ENCODE measurements around the gene ATP10B.

ATP10B gene

GRCh38 chr5:160726721-160727120 is 125.3 kb downstream of the ATP10B start:
- TF ChIP-seq TAF1 (IDR thresholded peaks at IDR 0.05; ENCODE audit: borderline replicate concordance, insufficient read depth, low read length), result no peak
- no peak for TF ChIP-seq REST (IDR thresholded peaks at IDR 0.05; ENCODE audit: insufficient read depth in 1 of 2, low read depth in 2 of 2, low read length in 2 of 2)
- no peak for TF ChIP-seq SIN3A (IDR thresholded peaks at IDR 0.05; ENCODE audit: borderline replicate concordance, insufficient read depth, low read length)
- TF ChIP-seq FOXP2 (optimal IDR thresholded peaks at IDR 0.05; ENCODE audit: borderline replicate concordance, extremely low read depth, extremely low read length, insufficient read depth), result no peak
- TF ChIP-seq POLR2AphosphoS5 (IDR thresholded peaks at IDR 0.05; ENCODE audit: low read depth, low read length), result no peak

GRCh38 chr5:160720822-160721221 is 131.2 kb downstream of the ATP10B start:
- TF ChIP-seq SIN3A (IDR thresholded peaks at IDR 0.05; ENCODE audit: borderline replicate concordance, insufficient read depth, low read length) (no peak), TAF1 (IDR thresholded peaks at IDR 0.05; ENCODE audit: borderline replicate concordance, insufficient read depth, low read length) (no peak), REST (IDR thresholded peaks at IDR 0.05; ENCODE audit: insufficient read depth in 1 of 2, low read depth in 2 of 2, low read length in 2 of 2) (no peak), FOXP2 (optimal IDR thresholded peaks at IDR 0.05; ENCODE audit: borderline replicate concordance, extremely low read depth, extremely low read length, insufficient read depth) (no peak), POLR2AphosphoS5 (IDR thresholded peaks at IDR 0.05; ENCODE audit: low read depth, low read length) (no peak)

DNA sequence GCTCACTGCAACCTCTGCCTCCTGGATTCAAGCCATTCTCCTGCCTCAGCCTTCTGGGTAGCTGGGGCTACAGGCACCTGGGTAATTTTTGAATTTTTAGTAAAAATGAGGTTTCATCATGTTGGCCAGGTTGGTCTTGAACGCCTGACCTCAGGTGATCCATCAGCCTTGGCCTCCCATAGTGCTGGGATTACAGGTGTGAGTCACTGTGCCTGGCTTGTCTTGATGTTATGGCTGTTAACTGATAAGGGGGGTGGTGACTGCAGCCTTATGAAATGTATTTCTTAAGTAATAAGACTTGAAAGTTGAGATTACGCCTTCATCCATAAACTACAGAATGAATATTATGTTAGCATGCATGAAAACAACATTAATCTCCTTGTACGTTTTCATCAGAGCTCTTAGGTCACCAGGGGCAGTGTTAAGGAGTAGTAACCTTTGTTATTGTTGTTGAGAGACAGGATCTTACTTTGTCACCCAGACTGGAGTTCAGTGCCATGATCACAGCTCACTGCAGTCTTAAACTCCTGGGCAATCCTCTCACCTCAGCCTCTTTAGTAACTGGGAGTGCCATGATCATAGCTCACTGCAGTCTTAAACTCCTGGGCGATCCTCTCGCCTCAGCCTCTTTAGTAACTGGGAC is 148.3 kb downstream of the ATP10B start:
- TF ChIP-seq POLR2AphosphoS5 (IDR thresholded peaks at IDR 0.05; ENCODE audit: low read depth, low read length) (no peak), TAF1 (IDR thresholded peaks at IDR 0.05; ENCODE audit: borderline replicate concordance, insufficient read depth, low read length) (no peak), FOXP2 (optimal IDR thresholded peaks at IDR 0.05; ENCODE audit: borderline replicate concordance, extremely low read depth, extremely low read length, insufficient read depth) (no peak)

- no peak for TF ChIP-seq POLR2AphosphoS5 (IDR thresholded peaks at IDR 0.05; ENCODE audit: low read depth, low read length)
Measured at GRCh38 chr5:160702934-160703333, 149.1 kb downstream of the ATP10B start.

DNA sequence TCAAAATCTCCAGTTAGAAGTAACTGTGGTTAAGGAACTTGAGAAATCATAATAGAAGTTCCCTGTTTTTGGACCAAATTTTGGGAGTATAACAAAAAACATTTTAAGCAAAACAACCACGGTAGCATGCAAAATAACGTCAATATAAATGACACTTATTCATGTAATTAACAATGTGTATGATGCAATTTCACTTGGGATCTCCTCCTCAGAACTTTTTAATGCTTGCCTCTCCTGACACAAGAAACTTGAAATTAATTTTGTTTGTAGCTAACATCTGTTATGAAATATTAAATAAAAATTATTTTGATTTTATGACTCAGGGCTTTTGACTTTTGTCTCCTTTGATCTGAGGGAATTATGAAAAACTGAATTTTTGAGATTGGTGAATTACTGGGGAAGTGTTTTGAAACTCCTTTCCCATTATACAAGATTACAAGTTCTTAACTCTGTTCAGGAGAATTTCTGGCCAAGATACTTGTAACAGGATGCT is 149.7 kb downstream of the ATP10B start:
- no peak for TF ChIP-seq FOXP2 (optimal IDR thresholded peaks at IDR 0.05; ENCODE audit: borderline replicate concordance, extremely low read depth, extremely low read length, insufficient read depth)
- no peak for TF ChIP-seq TAF1 (IDR thresholded peaks at IDR 0.05; ENCODE audit: borderline replicate concordance, insufficient read depth, low read length)
- no peak for TF ChIP-seq SIN3A (IDR thresholded peaks at IDR 0.05; ENCODE audit: borderline replicate concordance, insufficient read depth, low read length)
- no peak for TF ChIP-seq REST (IDR thresholded peaks at IDR 0.05; ENCODE audit: insufficient read depth in 1 of 2, low read depth in 2 of 2, low read length in 2 of 2)
- TF ChIP-seq POLR2AphosphoS5 (IDR thresholded peaks at IDR 0.05; ENCODE audit: low read depth, low read length), result no peak

DNA sequence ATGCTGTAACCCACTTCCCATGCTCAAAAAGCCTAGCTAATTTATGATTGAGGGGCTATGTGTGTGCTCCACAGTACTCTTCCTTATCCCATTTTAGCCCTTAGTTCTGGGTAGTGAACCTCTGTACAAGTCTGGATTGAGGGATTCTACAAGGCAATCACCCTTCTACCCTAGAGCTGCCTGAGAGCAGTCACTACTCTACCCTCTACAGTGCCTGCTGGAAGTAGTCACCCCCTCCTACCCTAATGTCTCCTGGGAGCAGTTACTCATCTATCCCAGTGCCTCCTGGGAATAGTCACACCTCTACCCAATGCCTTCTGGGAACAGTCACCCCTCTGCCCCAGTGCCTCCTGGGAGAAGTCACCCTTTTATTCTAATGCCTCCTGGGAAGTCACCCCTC is 150.6 kb downstream of the ATP10B start:
- no peak for TF ChIP-seq FOXP2 (optimal IDR thresholded peaks at IDR 0.05; ENCODE audit: borderline replicate concordance, extremely low read depth, extremely low read length, insufficient read depth)
- no peak for TF ChIP-seq TAF1 (IDR thresholded peaks at IDR 0.05; ENCODE audit: borderline replicate concordance, insufficient read depth, low read length)
- no peak for TF ChIP-seq REST (IDR thresholded peaks at IDR 0.05; ENCODE audit: insufficient read depth in 1 of 2, low read depth in 2 of 2, low read length in 2 of 2)
- no peak for TF ChIP-seq POLR2AphosphoS5 (IDR thresholded peaks at IDR 0.05; ENCODE audit: low read depth, low read length)
- no peak for TF ChIP-seq SIN3A (IDR thresholded peaks at IDR 0.05; ENCODE audit: borderline replicate concordance, insufficient read depth, low read length)

Data from PFSK-1 (cell line).